OCI-LY7 (cell line): ENCODE results near the gene ZNF598. TPM values are rescaled to one million over a fixed set of nuclear protein-coding genes. Genes with fewer than 3 reads are reported as not detected.

Experiments used
- BruUV-seq: library from RNA; stranded (reverse); fragments of 400-500 nt; replicated peaks from 2 replicates; lab custom pipeline; 2021; lab: Mats Ljungman, UMichigan
- CTCF ChIA-PET: fragments of 300-600 bp; sonication (Branson Sonifier 250); formaldehyde crosslinking; loops from one replicate; lab custom pipeline; 2022; ENCODE audit warnings: antibody characterized with exemption; ENCODE audit not compliant: unreplicated experiment; lab: Charles Lee
- POLR2A ChIA-PET: fragments of 300-600 bp; sonication (Branson Sonifier 250); formaldehyde crosslinking; loops from one replicate; lab custom pipeline; 2022; ENCODE audit warnings: antibody characterized with exemption; lab: Charles Lee
- DNase-seq: peaks from one replicate; pipeline ENCODE4 v3.0.0-alpha.2; 2015; ENCODE audit warnings: low spot score
- H2AFZ ChIP-seq: fragments of 200-600 bp; sonication (generic), shearing (Covaris generic); 2 replicates; pipeline ENCODE4 v1.6.1; 2014; ENCODE audit warnings: mild to moderate bottlenecking, antibody characterized with exemption, low read length, moderate library complexity
- H3K27ac ChIP-seq: fragments of 200-600 bp; sonication (generic); 2 replicates; pipeline ENCODE4 v1.5.1; 2014; ENCODE audit warnings: mixed run types, low read depth, mild to moderate bottlenecking, moderate library complexity, low read length, inconsistent platforms; ENCODE audit not compliant: poor library complexity, severe bottlenecking
- H3K36me3 ChIP-seq: fragments of 200-600 bp; sonication (generic); 2 replicates; pipeline ENCODE4 v1.6.1; 2014; ENCODE audit warnings: mild to moderate bottlenecking, antibody characterized with exemption, low read length, moderate library complexity, mixed read lengths; ENCODE audit not compliant: insufficient read depth
- H3K4me1 ChIP-seq: fragments of 200-600 bp; sonication (generic); 2 replicates; pipeline ENCODE4 v1.5.1; 2014; ENCODE audit warnings: mild to moderate bottlenecking, low read length; ENCODE audit not compliant: insufficient read depth, poor library complexity, severe bottlenecking
- H3K4me2 ChIP-seq: fragments of 200-600 bp; sonication (generic); 2 replicates; pipeline ENCODE4 v1.6.1; 2014; ENCODE audit warnings: mild to moderate bottlenecking, low read length
- H3K4me3 ChIP-seq: fragments of 200-600 bp; sonication (generic); 2 replicates; pipeline ENCODE4 v1.5.1; 2014; ENCODE audit warnings: mild to moderate bottlenecking, low read depth, low read length; ENCODE audit not compliant: poor library complexity, severe bottlenecking
- H3K79me2 ChIP-seq: fragments of 200-600 bp; sonication (generic); 2 replicates; pipeline ENCODE4 v1.6.1; 2016; ENCODE audit warnings: low read depth, mild to moderate bottlenecking, low read length, moderate library complexity, mixed read lengths; ENCODE audit not compliant: insufficient read depth
- H3K9me2 ChIP-seq: fragments of 200-600 bp; sonication (generic); 2 replicates; pipeline ENCODE4 v1.6.1; 2016; ENCODE audit warnings: mild to moderate bottlenecking, low read length, mixed read lengths; ENCODE audit not compliant: insufficient read depth
- H3K9me3 ChIP-seq: fragments of 200-600 bp; sonication (generic); 2 replicates; pipeline ENCODE4 v1.6.1; 2014; ENCODE audit warnings: mild to moderate bottlenecking, mixed run types, low read length, mixed read lengths
- H4K20me1 ChIP-seq: fragments of 200-600 bp; sonication (generic); 2 replicates; pipeline ENCODE4 v1.6.1; 2014; ENCODE audit warnings: mild to moderate bottlenecking, antibody characterized with exemption, low read length, moderate library complexity, mixed read lengths; ENCODE audit not compliant: insufficient read depth
- EZH2phosphoT487 ChIP-seq: fragments of 200-600 bp; sonication (generic); IDR thresholded peaks from 2 replicates; pipeline ENCODE4 v1.6.1; 2018; ENCODE audit warnings: low read depth, borderline replicate concordance, mild to moderate bottlenecking, mixed run types, antibody characterized with exemption, low read length, moderate library complexity, mixed read lengths
- intact Hi-C: fragments of 100-400 bp; cut with micrococcal nuclease; formaldehyde crosslinking; loops from one replicate; pipeline ENCODE4 v1.10.0; 2022; ENCODE audit not compliant: unreplicated experiment
- total RNA-seq, 2 experiments: library from RNA; depleted of rRNA in 1 of 2; stranded (reverse); fragments of >200 nt in 1 of 2; shearing (Covaris generic) in 1 of 2; gene quantifications; 2 replicates each; pipeline ENCODE4 v1.2.3, GENCODE V29; 2014 to 2022
- TF ChIP-seq, protein P1 (sequence below): fragments of 200-600 bp; sonication (generic); conservative IDR thresholded peaks from 2 replicates; pipeline ENCODE4 v1.5.1; 2014; ENCODE audit warnings: mild to moderate bottlenecking, antibody characterized with exemption, low read length, moderate library complexity, mixed read lengths

ZNF598 gene
- total RNA-seq, 2 experiments from 2014 or later: 26.3 to 80.4 TPM

DNA sequence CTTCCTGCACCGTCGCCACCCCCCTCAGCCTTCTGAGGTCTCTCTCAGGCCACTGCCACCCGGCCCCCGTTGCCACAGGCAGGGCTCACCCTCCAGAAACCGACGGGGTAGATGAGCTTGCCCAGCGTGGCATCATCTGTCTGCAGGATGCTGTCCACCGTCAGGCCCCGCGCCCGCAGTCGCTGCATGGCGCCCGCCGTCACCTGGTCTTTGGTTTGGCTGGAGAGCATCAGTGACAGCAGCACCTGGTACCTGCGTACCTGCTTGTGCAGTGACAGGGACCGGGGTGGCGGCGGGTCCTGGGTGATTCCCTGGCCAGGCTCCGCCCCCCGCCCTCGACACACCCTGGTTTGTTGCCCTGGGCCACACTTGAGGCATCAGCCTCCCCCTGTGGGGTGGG lies 34.9 kb upstream of the ZNF598 start:
- Histone ChIP-seq H3K4me3 (no peak overlapping the region), H3K9me3 (no peaks in the 10 kb centered on the region), H4K20me1 (no peaks in the 10 kb centered on the region; the same call in 1 of the 2 replicates), H2AFZ (no peak overlapping the region), H3K36me3 (peaks cover 11% of the 10 kb centered on the region; the same call in 1 of the 2 replicates), H3K27ac (no peak overlapping the region), H3K9me2 (no peaks in the 10 kb centered on the region), H3K4me1 (peaks cover 20% of the 10 kb centered on the region), H3K4me2 (no peak overlapping the region), H3K79me2 (peaks cover 12% of the 10 kb centered on the region; the same call in 1 of the 2 replicates)
- CTCF ChIA-PET: no interaction called here
- no peak for TF ChIP-seq EZH2phosphoT487
- TF ChIP-seq, protein P1, sequence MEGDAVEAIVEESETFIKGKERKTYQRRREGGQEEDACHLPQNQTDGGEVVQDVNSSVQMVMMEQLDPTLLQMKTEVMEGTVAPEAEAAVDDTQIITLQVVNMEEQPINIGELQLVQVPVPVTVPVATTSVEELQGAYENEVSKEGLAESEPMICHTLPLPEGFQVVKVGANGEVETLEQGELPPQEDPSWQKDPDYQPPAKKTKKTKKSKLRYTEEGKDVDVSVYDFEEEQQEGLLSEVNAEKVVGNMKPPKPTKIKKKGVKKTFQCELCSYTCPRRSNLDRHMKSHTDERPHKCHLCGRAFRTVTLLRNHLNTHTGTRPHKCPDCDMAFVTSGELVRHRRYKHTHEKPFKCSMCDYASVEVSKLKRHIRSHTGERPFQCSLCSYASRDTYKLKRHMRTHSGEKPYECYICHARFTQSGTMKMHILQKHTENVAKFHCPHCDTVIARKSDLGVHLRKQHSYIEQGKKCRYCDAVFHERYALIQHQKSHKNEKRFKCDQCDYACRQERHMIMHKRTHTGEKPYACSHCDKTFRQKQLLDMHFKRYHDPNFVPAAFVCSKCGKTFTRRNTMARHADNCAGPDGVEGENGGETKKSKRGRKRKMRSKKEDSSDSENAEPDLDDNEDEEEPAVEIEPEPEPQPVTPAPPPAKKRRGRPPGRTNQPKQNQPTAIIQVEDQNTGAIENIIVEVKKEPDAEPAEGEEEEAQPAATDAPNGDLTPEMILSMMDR: no peak
- BruUV-seq: no TSS peak
- intact Hi-C loops: no loop called here
- DNase-seq: no peak
- POLR2A ChIA-PET: no interaction called here

DNA sequence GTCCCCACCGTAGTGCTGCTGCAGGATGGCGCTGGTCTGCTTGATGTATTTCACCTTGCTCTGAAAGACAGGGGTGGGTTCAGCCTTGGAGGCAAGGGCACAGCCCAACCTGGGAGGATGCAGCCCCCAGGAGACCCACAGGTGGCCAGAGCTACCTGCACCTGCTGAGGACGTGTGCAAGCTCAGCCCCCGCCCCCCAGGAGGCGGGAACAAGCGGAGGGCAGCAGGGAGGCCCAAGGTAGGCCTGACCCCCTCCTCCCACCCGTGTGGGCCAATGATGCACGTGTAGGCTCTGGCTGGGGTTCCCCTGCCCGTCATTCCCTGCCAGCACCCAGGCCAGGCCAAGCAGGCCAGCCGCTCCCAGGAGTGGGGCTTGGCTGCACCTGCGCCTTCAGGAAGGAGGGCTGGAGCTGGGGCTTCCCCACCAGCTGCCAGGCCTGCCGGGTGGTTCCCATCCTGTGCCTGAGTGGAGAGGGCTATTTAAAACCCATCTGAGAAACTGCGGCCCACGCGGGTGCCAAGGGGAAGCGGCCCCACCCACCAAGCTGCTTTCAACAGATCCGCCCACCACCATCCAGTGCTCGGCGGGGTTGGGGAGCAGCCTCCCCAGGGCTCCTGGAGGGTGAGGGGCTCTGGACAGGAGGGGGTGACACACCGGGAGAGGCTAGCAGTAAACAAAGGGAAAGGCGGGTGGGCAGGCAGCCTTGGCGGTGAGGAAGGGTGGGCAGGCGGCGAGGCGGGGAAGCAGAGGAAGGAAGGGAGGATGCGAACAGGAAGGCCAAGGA lies 34.2 kb upstream of the ZNF598 start:
- no peak for DNase-seq
- Histone ChIP-seq H3K9me3 (no peaks in the 10 kb centered on the region), H2AFZ (no peak overlapping the region), H3K4me3 (no peak overlapping the region), H3K4me2 (no peak overlapping the region), H4K20me1 (no peaks in the 10 kb centered on the region; the same call in 1 of the 2 replicates), H3K36me3 (peaks cover 11% of the 10 kb centered on the region; the same call in 1 of the 2 replicates), H3K9me2 (no peaks in the 10 kb centered on the region), H3K27ac (no peak overlapping the region), H3K79me2 (peaks cover 8% of the 10 kb centered on the region; the same call in 1 of the 2 replicates), H3K4me1 (peaks cover 17% of the 10 kb centered on the region)
- CTCF ChIA-PET: no interaction called here
- BruUV-seq: no TSS peak
- TF ChIP-seq, protein P1: no peak
- TF ChIP-seq EZH2phosphoT487: no peak
- intact Hi-C loops: no loop called here
- POLR2A ChIA-PET: no interaction called here
